ENCODE measurements around the gene KIF19. TPM values are rescaled to one million over a fixed set of nuclear protein-coding genes. Genes with fewer than 3 reads are reported as not detected.

Gene KIF19
- total RNA-seq, 1 experiment from 2014 or later, result 0.15 TPM

GRCh38 chr17:74372426-74372825, 46.4 kb downstream of the KIF19 start:
- CTCF ChIA-PET, result no interaction called here

More at GRCh38 chr17:74372426-74372825, 46.4 kb downstream of the KIF19 start:
- peaks cover 14% of the 10 kb centered on the region; the same call in 1 of the 2 replicates for H3K27me3 ChIP-seq (ENCODE audit: insufficient read depth, low read length)
- H2AFZ ChIP-seq (ENCODE audit: low read depth, low read length, poor library complexity, severe bottlenecking), result no peak overlapping the region
- no peak for DNase-seq (ENCODE audit: low read depth, low spot score)
- ATAC-seq, result no peak
- no peaks in the 10 kb centered on the region for H3K36me3 ChIP-seq (ENCODE audit: control insufficient read depth in 1 of 2, insufficient read depth in 2 of 2, low read length in 2 of 2)
- H3K27ac ChIP-seq (ENCODE audit: low read depth, low read length), result no peak overlapping the region
- RAD21 ChIA-PET (ENCODE audit: low non-redundant PET in 1 of 2, low total read pairs in 2 of 2, uncharacterized antibody in 2 of 2, unreplicated experiment in 2 of 2), result no interaction called here
- no peaks in the 10 kb centered on the region for H3K79me2 ChIP-seq (ENCODE audit: insufficient read depth, low read length)
- intact Hi-C loops (cut with micrococcal nuclease), result no loop called here
- no peaks in the 10 kb centered on the region for H3K9me3 ChIP-seq (ENCODE audit: control insufficient read depth in 1 of 2, insufficient read depth in 1 of 2, low read depth in 1 of 2, low read length in 2 of 2)
- H3K9me2 ChIP-seq (ENCODE audit: insufficient read depth), result no peaks in the 10 kb centered on the region
- no peak for TF ChIP-seq MAX (IDR thresholded peaks at IDR 0.05)
- no peak for TF ChIP-seq EZH2 (IDR thresholded peaks at IDR 0.05)
- no peak for TF ChIP-seq SIN3A (IDR thresholded peaks at IDR 0.05; ENCODE audit: low read depth)
- no peak for TF ChIP-seq REST (IDR thresholded peaks at IDR 0.05; ENCODE audit: low read depth)
- TF ChIP-seq POLR2A (IDR thresholded peaks at IDR 0.05; ENCODE audit: borderline replicate concordance, extremely low read depth, insufficient read depth, insufficient read length), result no peak
- no peak for TF ChIP-seq JUND (IDR thresholded peaks at IDR 0.05)
- TF ChIP-seq CBX3 (IDR thresholded peaks at IDR 0.05; ENCODE audit: low read depth), result no peak
- no peak for TF ChIP-seq CEBPB (IDR thresholded peaks at IDR 0.05; ENCODE audit: low read depth)
- no peak for TF ChIP-seq EGR1 (IDR thresholded peaks at IDR 0.05; ENCODE audit: low read depth)
- TF ChIP-seq ATF3 (IDR thresholded peaks at IDR 0.05), result no peak
- no peak for TF ChIP-seq FOSL1 (IDR thresholded peaks at IDR 0.05; ENCODE audit: low read depth)
- no peak for TF ChIP-seq ZBTB33 (IDR thresholded peaks at IDR 0.05; ENCODE audit: extremely low read depth, insufficient replicate concordance, low read length)
- no peak for TF ChIP-seq ZNF274 (IDR thresholded peaks at IDR 0.05; ENCODE audit: low read depth, low read length)
- no peak for TF ChIP-seq TCF7L2 (IDR thresholded peaks at IDR 0.05; ENCODE audit: borderline replicate concordance, extremely low read depth, insufficient read depth, insufficient read length)
- no peak for TF ChIP-seq ELF1 (IDR thresholded peaks at IDR 0.05; ENCODE audit: borderline replicate concordance, low read depth)
- no peak for TF ChIP-seq SRF (IDR thresholded peaks at IDR 0.05; ENCODE audit: low read depth)
- no TSS peak for BruUV-seq (replicated peaks)
- H3K4me1 ChIP-seq (ENCODE audit: control insufficient read depth in 1 of 2, insufficient read depth in 2 of 2, low read length in 2 of 2), result peaks cover 2 to 13% of the 10 kb centered on the region in 2 experiments; a peak in 2 of 4 replicates
- H4K20me1 ChIP-seq (ENCODE audit: insufficient read depth), result no peaks in the 10 kb centered on the region
- POLR2A ChIA-PET, result no interaction called here
- no peak overlapping the region for H3K4me3 ChIP-seq (replicated peaks in 1 of 2; ENCODE audit: low read depth in 1 of 2, low read length in 2 of 2)
- H3K9ac ChIP-seq (ENCODE audit: low read length), result no peak overlapping the region
- H3K4me2 ChIP-seq (ENCODE audit: low read length), result no peak overlapping the region
